K562 (cell line): ENCODE measurements around the gene BLOC1S3. TPM values are rescaled to one million over a fixed set of nuclear protein-coding genes. Genes with fewer than 3 reads are reported as not detected.

ENCODE experiments used
- ATAC-seq: fragments of 200-7000 bp; cut with Tn5 transposase; 3 replicates; pipeline ENCODE4 v1.9.1; 2020; ENCODE audit warnings: moderate library complexity
- BruUV-seq: library from RNA; stranded (reverse); fragments of 400-500 nt; replicated peaks from 2 replicates; lab custom pipeline; 2021; lab: Mats Ljungman, UMichigan
- CTCF ChIA-PET: fragments of 300-600 bp; formaldehyde crosslinking; extraction: SDS; loops from one replicate; lab custom pipeline; 2021; ENCODE audit warnings: low intra/inter-chr PET ratio; lab: Yijun Ruan, JAX
- POLR2A ChIA-PET: fragments of 300-600, 350-650 bp; sonication (Branson Sonifier 250); formaldehyde crosslinking; extraction: SDS; loops from one replicate; lab custom pipeline; 2021; ENCODE audit warnings: antibody characterized with exemption, inconsistent platforms; lab: Yijun Ruan, JAX
- DNase-seq, 4 experiments: peaks; one replicate each; pipeline versions ENCODE4 v3.0.0 to v3.0.0-alpha.2; 2011 to 2018; ENCODE audit warnings: low spot score in 3 of 4, mixed read lengths in 3 of 4; ENCODE audit errors: extremely low read depth in 1 of 4
- FAIRE-seq: peaks from 2 replicates; lab custom pipeline; 2011; peaks lifted over from hg19 to GRCh38; lab: Jason Lieb, UNC
- H2AFZ ChIP-seq: 2 replicates; pipeline ENCODE4 v1.6.0; 2011; ENCODE audit warnings: low read depth, low read length, control low read depth, inconsistent platforms
- H3K27ac ChIP-seq: fragments of 200-600 bp; 3 replicates; pipeline ENCODE4 v1.8.0; 2011; ENCODE audit warnings: low read depth, mild to moderate bottlenecking, control low read depth, inconsistent platforms, low read length, moderate library complexity, mixed read lengths; ENCODE audit errors: extremely low read depth
- H3K27me3 ChIP-seq, 2 experiments: fragments of 300-600 bp in 1 of 2; 2 replicates in 1 of 2; 3 replicates in 1 of 2; pipeline versions ENCODE4 v1.6.0 to v1.8.0; 2011; ENCODE audit warnings: inconsistent platforms in 2 of 2, low read length in 2 of 2, mild to moderate bottlenecking in 1 of 2, mixed read lengths in 1 of 2, moderate library complexity in 1 of 2; ENCODE audit not compliant: control insufficient read depth in 2 of 2, insufficient read depth in 2 of 2
- H3K36me3 ChIP-seq: fragments of 300-600 bp; 3 replicates; pipeline ENCODE4 v1.8.0; 2011; ENCODE audit warnings: mild to moderate bottlenecking, low read length, inconsistent platforms; ENCODE audit not compliant: control insufficient read depth, insufficient read depth
- H3K4me1 ChIP-seq, 2 experiments: fragments of 200-600 bp in 1 of 2; replicated peaks in 1 of 2; 2 replicates in 1 of 2; 3 replicates in 1 of 2; pipeline versions ENCODE4 v1.5.1 to v1.8.0; 2011; ENCODE audit warnings: inconsistent platforms in 2 of 2, low read length in 2 of 2, mild to moderate bottlenecking in 1 of 2, mixed read lengths in 1 of 2, moderate library complexity in 1 of 2; ENCODE audit not compliant: control insufficient read depth in 2 of 2, insufficient read depth in 2 of 2
- H3K4me2 ChIP-seq: 2 replicates; pipeline ENCODE4 v1.6.1; 2011; ENCODE audit warnings: low read length, control low read depth, inconsistent platforms, mixed read lengths; ENCODE audit not compliant: insufficient read depth
- H3K4me3 ChIP-seq: fragments of 200-600 bp; sonication (generic), shearing (Covaris generic); 2 replicates; pipeline ENCODE4 v1.5.1; 2016; ENCODE audit warnings: control low read depth, inconsistent platforms
- H3K79me2 ChIP-seq: fragments of 200-600 bp; 3 replicates; pipeline ENCODE4 v1.8.0; 2011; ENCODE audit warnings: low read length, inconsistent platforms; ENCODE audit not compliant: control insufficient read depth, insufficient read depth
- H3K9ac ChIP-seq, 2 experiments: 2 replicates each; pipeline versions ENCODE4 v1.6.0 to v1.6.1; 2011; ENCODE audit warnings: low read depth in 2 of 2, low read length in 2 of 2, control low read depth in 1 of 2, inconsistent platforms in 1 of 2, mild to moderate bottlenecking in 1 of 2, mixed read lengths in 1 of 2; ENCODE audit not compliant: insufficient read depth in 1 of 2
- H3K9me1 ChIP-seq: one replicate; pipeline ENCODE4 v1.6.0; 2011; ENCODE audit warnings: inconsistent platforms, mild to moderate bottlenecking, low read length, moderate library complexity; ENCODE audit not compliant: control insufficient read depth, insufficient read depth
- H3K9me3 ChIP-seq: replicated peaks from 2 replicates; pipeline ENCODE4 v1.5.1; 2011; ENCODE audit warnings: low read depth, low read length, inconsistent platforms; ENCODE audit not compliant: control insufficient read depth, insufficient read depth
- H4K20me1 ChIP-seq: replicated peaks from 2 replicates; pipeline ENCODE4 v1.6.1; 2011; ENCODE audit warnings: low read length, inconsistent platforms, mixed read lengths; ENCODE audit not compliant: control insufficient read depth, insufficient read depth
- FOSL1 ChIP-seq: fragments of 200-800 bp; sonication (Bioruptor generic); conservative IDR thresholded peaks from 2 replicates; pipeline ENCODE4 v1.6.1; 2016; ENCODE audit warnings: missing genetic modification characterization, missing compliant biosample characterization
- KDM1A ChIP-seq, 2 experiments: fragments of 450-650 bp; IDR thresholded peaks; 2 replicates each; pipeline ENCODE4 v1.6.1; 2016; ENCODE audit warnings: mild to moderate bottlenecking in 2 of 2
- RUNX1 ChIP-seq: sonication (generic); IDR thresholded peaks from 2 replicates; pipeline ENCODE4 v1.6.1; 2016; ENCODE audit warnings: antibody characterized with exemption, low read depth
- SP1 ChIP-seq: sonication (generic); formaldehyde crosslinking; IDR thresholded peaks from 2 replicates; pipeline ENCODE4 v1.8.1; 2022; ENCODE audit warnings: mild to moderate bottlenecking, missing genetic modification reagents
- SUPT5H ChIP-seq: fragments of 450-650 bp; IDR thresholded peaks from 2 replicates; pipeline ENCODE4 v1.6.1; 2016
- TEAD1 ChIP-seq, 2 experiments: fragments of 450-650 bp in 1 of 2; sonication (generic) in 1 of 2; formaldehyde crosslinking; IDR thresholded peaks; 2 replicates each; pipeline versions ENCODE4 v1.4.0 to v1.8.0; 2020 to 2022; ENCODE audit warnings: mild to moderate bottlenecking in 2 of 2, missing genetic modification reagents in 1 of 2
- TFAP4 ChIP-seq: sonication (generic); formaldehyde crosslinking; IDR thresholded peaks from 2 replicates; pipeline ENCODE4 v1.8.0; 2022; ENCODE audit warnings: missing genetic modification reagents, mild to moderate bottlenecking, moderate library complexity, borderline replicate concordance
- ZHX1 ChIP-seq: fragments of 150-350 bp; conservative IDR thresholded peaks from 2 replicates; pipeline ENCODE4 v1.6.1; 2014; ENCODE audit warnings: low read length
- ZNF124 ChIP-seq: sonication (generic); formaldehyde crosslinking; IDR thresholded peaks from 2 replicates; pipeline ENCODE4 v1.8.1; 2022; ENCODE audit warnings: missing genetic modification reagents
- ZNF24 ChIP-seq: fragments of 450-650 bp; IDR thresholded peaks from 2 replicates; pipeline ENCODE4 v1.6.1; 2016
- ZNF717 ChIP-seq: fragments of 250-450 bp; sonication (Bioruptor Pico); IDR thresholded peaks from 2 replicates; pipeline ENCODE4 v1.5.0; 2021
- WGBS: fragments of 100-300 bp; shearing (Covaris generic); methylation state at CpG from one replicate; pipeline ENCODE4 v1.1.6; 2016; ENCODE audit warnings: low coverage, mixed read lengths; ENCODE audit not compliant: insufficient coverage; ENCODE audit errors: missing lambda C conversion rate; 5-methylcytosine and 5-hydroxymethylcytosine counted together
- in situ Hi-C: fragments of 300-500 bp; cut with MboI; formaldehyde crosslinking; loops from 4 replicates; pipeline ENCODE4 v1.15.0; 2018; ENCODE audit warnings: inconsistent platforms, mixed read lengths
- intact Hi-C: fragments of 100-400 bp; cut with micrococcal nuclease; formaldehyde crosslinking; loops from 2 replicates; pipeline ENCODE4 v1.14.2; 2022
- polyA plus RNA-seq, 8 experiments: library from polyadenylated mRNA; depleted of rRNA in 4 of 8; stranded (reverse) in 5 of 8; unstranded in 3 of 8; fragments of >200 nt; fragmentation: Nextera tagmentation in 2 of 8; fragmentation: Illumina TruSeq in 1 of 8; extraction: Ambion mirVana in 2 of 8; extraction: Trizol in 1 of 8; gene quantifications; 2 replicates each; pipeline versions ENCODE4 v1.2.1 to v1.2.3, GENCODE V29; 2011 to 2014; ENCODE audit warnings: inconsistent platforms in 1 of 8, missing spikeins in 1 of 8
- total RNA-seq, 7 experiments: library from RNA; depleted of rRNA in 6 of 7; stranded (reverse); fragments of >200 nt in 6 of 7; fragmentation: Illumina TruSeq in 2 of 7; extraction: Trizol in 2 of 7; gene quantifications; 2 replicates each; pipeline versions ENCODE4 v1.2.1 to v1.2.3, GENCODE V29; 2011 to 2021; ENCODE audit warnings: low replicate concordance in 1 of 7
- TF ChIP-seq, protein P1 (sequence below): fragments of 450-650 bp; formaldehyde crosslinking; IDR thresholded peaks from 2 replicates; pipeline ENCODE4 v1.4.0; 2020; ENCODE audit warnings: mild to moderate bottlenecking, mixed read lengths
- TF ChIP-seq, protein P2 (sequence below), 2 experiments: fragments of 250-450 bp in 1 of 2; fragments of 450-650 bp in 1 of 2; sonication (Bioruptor Pico) in 1 of 2; IDR thresholded peaks; 2 replicates each; pipeline versions ENCODE4 v1.6.1 to v1.8.0; 2016 to 2021; ENCODE audit warnings: mild to moderate bottlenecking in 2 of 2, moderate library complexity in 2 of 2, missing compliant biosample characterization in 1 of 2, missing genetic modification characterization in 1 of 2

Gene BLOC1S3
- total and polyA plus RNA-seq, 9 of the 15 experiments (the other 6 are each of a cell fraction or from before 2014, with no cell fraction given), result 3.9 to 20.2 (median 10.4) TPM

DNA sequence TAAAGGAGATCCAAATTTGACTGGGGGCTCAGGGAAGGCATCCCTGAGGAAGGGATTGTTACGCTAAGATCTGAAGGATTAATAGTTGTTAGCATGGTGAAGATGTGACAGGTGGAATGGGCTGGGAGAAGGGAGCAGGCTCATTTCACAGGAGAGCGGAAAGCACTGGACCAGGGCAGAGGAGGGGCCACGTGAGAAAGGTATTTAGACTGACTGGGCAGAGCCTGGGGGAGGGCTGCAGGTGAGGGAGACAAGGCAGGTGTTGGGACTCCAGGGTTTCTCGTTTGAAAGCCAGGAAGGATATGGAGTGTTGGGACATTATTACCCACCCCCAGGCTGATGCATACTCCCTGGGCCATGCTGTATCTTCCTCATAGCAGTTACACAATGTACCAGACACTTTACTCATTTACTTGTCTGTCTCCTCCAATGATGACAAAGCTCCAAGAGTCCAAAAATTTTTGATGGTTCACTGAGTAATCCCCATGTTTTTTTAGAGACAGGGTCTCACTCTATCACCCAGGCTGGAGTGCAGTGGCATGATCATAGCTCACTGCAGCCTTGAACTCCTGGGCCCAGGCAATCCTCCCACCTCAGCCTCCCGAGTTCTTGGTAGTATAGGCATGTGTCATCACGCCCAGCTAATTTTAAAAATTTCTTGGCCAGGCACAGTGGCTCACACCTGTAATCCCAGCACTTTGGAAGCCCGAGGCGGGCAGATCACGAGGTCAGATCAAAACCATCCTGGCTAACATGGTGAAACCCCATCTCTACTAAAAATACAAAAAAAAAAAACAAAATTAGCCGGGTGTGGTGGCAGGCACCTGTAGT is 2.9 kb upstream of the BLOC1S3 start (continued):
- TF ChIP-seq TFAP4 (CRISPR knock-in tag) (no peak), RUNX1 (no peak), KDM1A (IDR thresholded peaks at IDR 0.05) (no peak), ZNF124 (CRISPR knock-in tag) (no peak)

- Histone ChIP-seq H3K9me1 (no peaks in the 10 kb centered on the region), H3K36me3 (peaks cover 13% of the 10 kb centered on the region; the same call in 2 of the 3 replicates), H2AFZ (peak within 1 kb of the TSS; percentile 94), H3K4me1 (peaks cover 14 to 43% of the 10 kb centered on the region in 2 experiments), H3K27ac (peak within 1 kb of the TSS; percentile 74), H3K9me3 (no peaks in the 10 kb centered on the region), H3K27me3 (no peaks in the 10 kb centered on the region), H3K4me2 (peak within 1 kb of the TSS; percentile 93), H4K20me1 (no peaks in the 10 kb centered on the region), H3K79me2 (peaks cover 42% of the 10 kb centered on the region), H3K9ac (peak within 1 kb of the TSS; percentile 80 to 99), H3K4me3 (peak within 1 kb of the TSS; percentile 72)
- under 1% methylated on average over 34 of the region's 36 CpGs for WGBS
- in situ Hi-C loops, result no loop called here
- ATAC-seq (peak; percentile 5), FAIRE-seq (no peak), DNase-seq (no peak)
- intact Hi-C loops, result no loop called here
- BruUV-seq, result TSS peak; percentile 94
- ChIA-PET POLR2A (interaction anchor here (0.6 to 2.3 kb wide), 11 partner anchors 10 to 854 kb away, joined by 3 to 12 read pairs (median 4); partner anchors contain the start of genes APOE, EXOC3L2 and VASP), CTCF (no interaction called here)
- TF ChIP-seq, protein P1, sequence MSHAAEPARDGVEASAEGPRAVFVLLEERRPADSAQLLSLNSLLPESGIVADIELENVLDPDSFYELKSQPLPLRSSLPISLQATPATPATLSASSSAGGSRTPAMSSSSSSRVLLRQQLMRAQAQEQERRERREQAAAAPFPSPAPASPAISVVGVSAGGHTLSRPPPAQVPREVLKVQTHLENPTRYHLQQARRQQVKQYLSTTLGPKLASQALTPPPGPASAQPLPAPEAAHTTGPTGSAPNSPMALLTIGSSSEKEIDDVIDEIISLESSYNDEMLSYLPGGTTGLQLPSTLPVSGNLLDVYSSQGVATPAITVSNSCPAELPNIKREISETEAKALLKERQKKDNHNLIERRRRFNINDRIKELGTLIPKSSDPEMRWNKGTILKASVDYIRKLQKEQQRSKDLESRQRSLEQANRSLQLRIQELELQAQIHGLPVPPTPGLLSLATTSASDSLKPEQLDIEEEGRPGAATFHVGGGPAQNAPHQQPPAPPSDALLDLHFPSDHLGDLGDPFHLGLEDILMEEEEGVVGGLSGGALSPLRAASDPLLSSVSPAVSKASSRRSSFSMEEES, result no peak
- TF ChIP-seq SP1 (CRISPR knock-in tag) (no peak), ZNF717 (CRISPR knock-in tag) (no peak), SUPT5H (peak; percentile 66), ZHX1 (no peak), ZNF24 (no peak), FOSL1 (tag) (peak; percentile 34; the same call in 1 of the 2 replicates), TEAD1 (CRISPR knock-in tag; IDR thresholded peaks at IDR 0.05) (peak in 1 of 2 experiments; percentile 82; a peak in 1 of 4 replicates)
- TF ChIP-seq, protein P2, sequence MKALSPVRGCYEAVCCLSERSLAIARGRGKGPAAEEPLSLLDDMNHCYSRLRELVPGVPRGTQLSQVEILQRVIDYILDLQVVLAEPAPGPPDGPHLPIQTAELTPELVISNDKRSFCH (CRISPR knock-in tag; IDR thresholded peaks at IDR 0.05), result no peak
- TF ChIP-seq, protein P2 (tag; IDR thresholded peaks at IDR 0.05), result no peak
Measured at GRCh38 chr19:45177817-45178261, 745 bp upstream of the BLOC1S3 start, which contains the start of gene TRAPPC6A. Gene TRAPPC6A, minus strand, starts transcription at chr19:45178237. Its CDS starts 19 bp downstream, at chr19:45178218.
